Activated naive CD4-positive, alpha-beta T cell treated with anti-CD3 and anti-CD28 coated beads, Interleukin-2, amount 50 U/mL, for 72 hours (primary cell): Measurements from ENCODE around the gene TRABD. TPM values are rescaled to one million over a fixed set of nuclear protein-coding genes. Genes with fewer than 3 reads are reported as not detected.

ENCODE experiments used
- ATAC-seq, 2 donors: fragments of 150-1000 bp; cut with Tn5 transposase; 2 replicates each; pipeline ENCODE4 v1.10.0; 2021; ENCODE audit warnings: mild to moderate bottlenecking in 2 of 2, moderate library complexity in 2 of 2
- DNase-seq, 2 donors: peaks; one replicate each; pipeline ENCODE4 v3.0.0; 2021 to 2022; ENCODE audit warnings: low spot score in 2 of 2
- H3K27ac Mint-ChIP-seq, 2 donors: one replicate each; pipeline ENCODE4 v1.8.0; 2022; ENCODE audit warnings: mild to moderate bottlenecking in 2 of 2, mixed read lengths in 2 of 2
- H3K36me3 Mint-ChIP-seq, 2 donors: one replicate each; pipeline ENCODE4 v1.8.0; 2022; ENCODE audit warnings: mixed read lengths in 2 of 2
- H3K9me3 Mint-ChIP-seq, 2 donors: one replicate each; pipeline ENCODE4 v1.8.0; 2022; ENCODE audit warnings: mixed read lengths in 2 of 2
- total RNA-seq, 2 donors: library from RNA; stranded (reverse); gene quantifications; one replicate each; pipeline ENCODE4 v1.2.3, GENCODE V29; 2022

TRABD gene
- total RNA-seq, 2 donors from 2014 or later = 84.4 to 98.2 TPM

DNA sequence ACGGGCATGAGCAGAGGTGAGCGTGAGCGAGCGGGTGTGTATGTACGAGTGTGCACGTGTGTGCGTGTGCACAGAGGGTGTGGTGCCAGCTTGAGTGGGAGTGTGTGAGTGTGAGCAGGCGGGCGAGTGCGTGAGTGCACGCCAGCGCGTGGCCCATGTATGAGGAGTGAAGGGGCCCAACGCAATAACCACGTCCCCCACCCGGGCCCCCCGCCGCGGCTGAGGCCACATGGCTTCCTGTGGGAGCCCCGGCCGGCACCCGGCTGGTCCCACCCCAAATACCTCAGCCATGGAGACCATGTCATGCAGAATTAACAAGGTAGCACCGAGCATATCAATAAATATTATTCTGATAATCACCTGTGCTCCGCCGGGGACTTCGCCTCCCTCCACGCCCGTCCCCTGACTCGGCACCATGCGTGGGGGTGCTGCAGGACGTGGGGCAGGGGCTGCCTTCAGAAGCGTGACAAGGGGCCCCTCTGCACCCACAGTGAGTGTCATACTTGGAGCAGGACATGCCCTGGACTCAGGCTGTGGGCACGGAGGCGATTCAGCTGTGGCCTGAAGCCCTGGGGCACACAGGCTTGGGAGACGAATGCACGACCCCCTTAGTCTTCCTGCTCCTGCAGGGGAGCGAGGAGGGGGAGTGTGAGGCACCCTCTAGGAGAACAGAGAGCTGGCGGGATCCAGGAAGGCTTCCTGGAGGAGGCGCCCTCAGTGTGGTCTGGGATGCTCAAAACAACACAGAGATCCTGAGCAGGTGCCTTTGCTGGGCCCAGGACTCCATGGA lies 5.6 kb upstream of the TRABD start:
- no peak for ATAC-seq
- no peak for DNase-seq
- no peaks in the 10 kb centered on the region for H3K36me3 Mint-ChIP-seq
- no peak overlapping the region for H3K27ac Mint-ChIP-seq
- no peaks in the 10 kb centered on the region for H3K9me3 Mint-ChIP-seq

DNA sequence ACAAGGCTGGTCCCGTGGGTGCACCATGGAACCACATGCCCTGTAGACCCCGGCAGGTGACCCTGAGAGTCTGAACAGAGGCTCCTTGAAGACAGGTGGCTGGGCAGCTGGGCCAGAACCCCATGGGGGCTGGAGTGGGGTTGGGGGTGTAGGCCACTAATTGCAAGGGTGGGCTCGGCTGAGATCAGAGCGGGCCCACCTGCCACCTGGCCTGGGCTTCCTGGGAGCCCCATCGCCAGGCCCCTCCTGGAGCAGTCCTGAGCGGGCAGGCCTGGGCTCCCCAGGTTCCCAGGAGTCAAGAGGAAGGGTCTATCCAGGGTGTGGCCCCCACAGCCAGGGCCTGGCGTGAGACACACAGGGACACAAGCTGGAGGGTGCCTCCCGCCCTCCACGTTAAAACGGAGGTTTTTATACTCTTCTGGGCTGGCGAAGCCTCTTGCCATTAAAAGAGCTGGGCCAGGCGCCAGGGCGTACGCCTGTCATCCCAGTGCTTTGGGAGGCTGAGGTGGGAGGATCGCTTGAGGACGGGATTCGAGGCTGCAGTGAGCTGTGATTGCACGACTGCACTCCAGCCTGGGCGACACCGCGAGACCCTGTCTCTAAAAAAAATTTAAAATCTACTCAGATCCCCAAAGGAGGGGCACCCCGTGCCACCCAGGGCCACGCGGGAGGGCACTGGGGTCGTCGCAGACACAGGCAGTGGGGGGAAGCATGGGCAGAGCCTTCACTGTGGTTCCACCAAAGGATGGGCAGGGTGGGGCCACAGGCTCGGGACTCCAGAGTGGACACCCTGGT lies 4.8 kb upstream of the TRABD start:
- ATAC-seq (no peak), DNase-seq (no peak)
- no peaks in the 10 kb centered on the region for H3K9me3 Mint-ChIP-seq
- H3K27ac Mint-ChIP-seq = no peak overlapping the region
- H3K36me3 Mint-ChIP-seq = no peaks in the 10 kb centered on the region

DNA sequence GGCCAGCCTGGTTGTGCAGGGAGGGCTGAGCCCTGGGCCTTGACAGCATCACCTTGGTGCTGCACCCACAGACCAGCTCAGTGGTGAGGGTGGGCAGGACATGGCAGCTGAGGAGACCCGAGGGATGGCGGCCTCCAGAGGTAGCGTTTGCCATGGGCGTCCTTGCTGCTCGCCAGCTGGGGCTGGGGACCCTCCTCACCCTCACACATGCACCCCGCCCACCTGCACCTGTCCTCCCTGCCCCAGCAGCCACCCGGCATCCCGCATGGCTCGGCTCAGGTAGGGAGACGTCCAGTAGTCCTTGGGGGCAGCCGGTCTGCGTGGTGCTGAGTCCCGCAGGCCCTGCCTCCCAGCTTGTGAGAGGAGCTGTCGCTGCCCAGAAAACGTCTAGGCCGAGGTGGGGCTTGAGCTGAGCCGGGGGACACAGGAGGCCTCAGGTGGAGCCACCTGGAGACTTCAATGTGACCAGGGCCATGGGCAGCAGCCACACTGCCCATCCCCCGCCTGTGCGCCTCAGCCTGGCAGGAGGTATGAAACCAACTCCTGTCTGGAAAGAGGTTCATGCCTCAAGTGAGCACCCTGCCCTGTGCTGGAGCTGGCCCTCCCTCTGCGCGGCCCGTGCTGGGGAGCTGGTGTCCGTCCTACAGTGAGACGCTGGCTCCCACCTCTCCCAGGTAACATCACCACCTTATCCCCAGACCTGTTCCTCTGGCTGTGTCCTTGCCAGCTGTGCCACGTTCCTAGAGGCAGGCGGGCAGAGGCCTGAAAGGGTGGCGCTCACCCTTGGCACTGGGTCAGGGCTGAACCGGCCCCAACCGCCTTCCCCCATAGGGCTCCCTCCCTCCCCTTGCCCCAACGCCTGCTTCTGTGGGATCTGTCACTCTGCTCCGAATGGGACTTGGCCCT lies 3.3 kb upstream of the TRABD start:
- Mint-ChIP-seq H3K27ac (no peak overlapping the region), H3K9me3 (no peaks in the 10 kb centered on the region), H3K36me3 (peaks cover 5 to 6% of the 10 kb centered on the region in 2 donors)
- DNase-seq (no peak), ATAC-seq (no peak)

DNA sequence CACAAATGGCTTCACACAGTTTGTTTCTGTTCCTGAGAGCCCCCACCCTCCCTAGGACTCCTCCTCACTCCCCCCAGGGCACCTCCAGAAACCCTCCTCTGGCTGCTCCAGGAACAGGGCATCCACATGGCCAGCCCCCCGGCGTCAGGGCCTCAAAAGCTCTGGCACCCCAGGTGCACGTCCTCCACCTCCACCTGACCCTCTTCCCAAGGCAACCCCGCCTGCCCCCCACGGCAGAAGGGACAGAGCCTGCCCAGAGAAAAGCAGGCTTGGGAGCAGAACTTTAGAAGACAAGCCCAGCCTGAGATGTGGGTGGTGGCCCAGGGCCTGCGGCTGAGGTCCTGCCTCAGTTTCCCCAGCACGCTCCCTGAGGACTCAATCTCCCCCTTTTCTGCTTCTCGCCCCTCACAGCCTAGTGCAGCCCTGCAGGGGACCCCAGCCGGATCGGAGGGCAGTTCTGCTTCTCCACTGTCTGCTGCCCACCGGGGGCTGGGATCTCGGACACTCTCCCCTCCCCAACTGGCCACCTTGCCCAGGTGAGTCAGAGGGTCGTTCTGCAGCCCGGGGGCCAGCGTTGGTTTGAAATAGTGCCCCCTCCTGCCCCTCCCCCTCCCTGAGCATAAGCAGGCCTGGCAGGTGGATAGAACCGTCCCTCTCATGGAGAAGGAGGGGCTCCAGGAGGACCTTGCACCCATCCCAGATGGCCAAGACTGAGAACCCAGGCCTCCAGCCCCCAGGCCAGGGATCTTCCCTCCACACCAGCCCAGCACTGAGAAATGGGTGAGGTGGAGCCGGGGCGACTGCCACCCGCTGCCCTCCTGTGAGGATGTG lies 2.4 kb upstream of the TRABD start:
- H3K27ac Mint-ChIP-seq = no peak overlapping the region
- ATAC-seq (no peak), DNase-seq (no peak)
- H3K36me3 Mint-ChIP-seq = peaks cover 5 to 6% of the 10 kb centered on the region in 2 donors
- no peaks in the 10 kb centered on the region for H3K9me3 Mint-ChIP-seq

DNA sequence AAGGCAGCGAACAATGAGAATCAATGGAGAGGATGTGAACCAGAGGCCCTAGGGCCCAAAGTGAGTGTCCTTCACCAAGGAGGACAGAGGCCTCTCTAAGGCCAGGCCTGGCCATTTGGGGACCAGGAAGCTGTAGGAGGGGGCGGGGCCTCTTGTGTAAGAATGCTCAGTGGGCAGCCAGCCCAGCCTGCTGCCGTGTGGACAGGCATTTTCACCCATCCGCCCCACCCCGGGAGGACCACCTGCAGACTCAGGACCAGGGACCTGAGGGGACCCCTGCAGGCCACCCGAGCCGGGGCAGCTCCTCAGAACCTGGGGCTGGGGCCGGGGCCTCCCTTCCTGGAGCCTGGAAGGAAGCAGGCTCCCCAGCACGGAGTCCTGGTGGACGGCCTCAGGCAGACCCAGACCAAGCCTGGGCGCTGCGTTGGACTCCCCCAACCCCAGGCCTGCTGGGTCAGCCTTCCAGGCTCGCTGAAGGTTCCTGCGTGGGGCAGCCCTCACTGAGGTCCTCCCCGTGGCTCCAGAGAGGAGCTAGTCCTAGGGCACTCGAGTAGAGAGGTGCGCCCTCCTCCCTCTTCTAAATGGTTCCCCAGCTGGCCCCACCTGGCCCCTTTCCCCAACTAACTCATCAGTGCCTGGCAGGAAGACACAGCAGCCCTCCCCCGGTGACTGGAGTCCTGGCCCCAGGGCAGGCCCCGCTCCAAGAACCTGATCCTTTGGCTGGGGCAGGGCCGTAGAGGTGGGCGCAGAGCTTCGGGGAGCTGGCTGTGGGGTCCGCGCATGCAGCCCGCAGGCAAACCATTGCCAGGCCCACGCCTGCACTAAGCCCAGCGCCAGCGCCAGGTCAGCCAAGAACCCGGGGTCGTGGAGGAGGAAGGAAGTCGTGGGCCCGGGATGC lies 1.5 kb upstream of the TRABD start:
- DNase-seq (no peak), ATAC-seq (no peak)
- Mint-ChIP-seq H3K9me3 (no peaks in the 10 kb centered on the region), H3K36me3 (peaks cover 5 to 6% of the 10 kb centered on the region in 2 donors), H3K27ac (peak overlapping the region in 1 of 2 donors; percentile 74)

DNA sequence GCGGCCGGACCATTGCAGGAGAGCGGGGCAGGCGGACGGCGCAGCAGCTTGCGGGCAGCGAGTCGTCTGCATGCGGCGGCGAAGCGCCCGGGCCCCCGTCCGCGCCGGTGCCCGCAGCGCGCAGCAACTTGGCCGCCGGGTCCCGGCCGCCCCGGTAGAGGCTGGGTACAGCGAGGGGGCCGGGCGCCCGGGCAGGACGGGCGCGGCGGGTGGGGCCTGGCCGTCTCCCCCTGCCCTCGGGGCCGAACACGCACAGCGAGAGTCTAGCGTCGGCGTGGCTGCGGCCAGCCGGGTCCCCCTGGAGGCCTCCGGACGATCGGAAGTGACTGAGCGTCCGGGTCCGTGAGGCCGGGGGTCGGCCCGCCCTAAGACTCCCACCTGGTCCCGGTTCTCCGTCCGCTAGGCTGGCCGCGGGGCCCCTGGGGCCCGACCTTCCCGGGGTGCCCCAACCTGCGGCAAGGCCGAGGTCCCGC lies 775 bp upstream of the TRABD start:
- DNase-seq (no peak), ATAC-seq (no peak)
- Mint-ChIP-seq H3K27ac (peak overlapping the region in 1 of 2 donors; percentile 74), H3K36me3 (peaks cover 5 to 6% of the 10 kb centered on the region in 2 donors), H3K9me3 (no peaks in the 10 kb centered on the region)

DNA sequence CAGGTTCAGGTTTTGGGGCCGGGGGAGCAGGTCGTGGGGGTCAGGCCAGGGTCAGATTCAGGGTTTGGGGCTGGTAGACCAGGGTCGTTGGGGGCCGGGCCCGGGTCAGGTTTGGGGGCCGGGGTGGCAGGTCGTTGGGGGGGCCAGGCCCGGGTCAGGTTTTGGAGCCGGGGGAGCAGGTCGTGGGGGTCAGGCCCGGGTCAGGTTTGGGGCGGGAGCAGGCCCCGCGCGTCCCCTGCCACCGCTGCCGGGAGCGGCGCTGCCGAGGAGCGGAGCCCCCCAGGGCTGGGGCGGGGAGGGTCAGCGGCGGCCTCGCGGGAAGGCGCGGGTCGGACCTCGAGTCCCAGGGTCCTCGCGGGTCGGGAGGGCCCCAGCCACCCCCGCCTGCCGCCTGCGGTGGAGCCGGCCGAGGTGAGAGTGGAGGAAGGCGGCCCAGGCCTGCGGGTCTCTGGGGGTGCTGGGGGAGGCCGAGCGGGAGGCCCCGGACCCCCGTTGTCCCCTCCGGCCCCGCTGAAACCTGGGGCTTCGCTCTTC lies 535 bp downstream of the TRABD start:
- peak overlapping the region; percentile 85 to 91 for H3K27ac Mint-ChIP-seq
- ATAC-seq = no peak
- DNase-seq = no peak
- H3K9me3 Mint-ChIP-seq = no peaks in the 10 kb centered on the region
- H3K36me3 Mint-ChIP-seq = peaks cover 6 to 7% of the 10 kb centered on the region in 2 donors

DNA sequence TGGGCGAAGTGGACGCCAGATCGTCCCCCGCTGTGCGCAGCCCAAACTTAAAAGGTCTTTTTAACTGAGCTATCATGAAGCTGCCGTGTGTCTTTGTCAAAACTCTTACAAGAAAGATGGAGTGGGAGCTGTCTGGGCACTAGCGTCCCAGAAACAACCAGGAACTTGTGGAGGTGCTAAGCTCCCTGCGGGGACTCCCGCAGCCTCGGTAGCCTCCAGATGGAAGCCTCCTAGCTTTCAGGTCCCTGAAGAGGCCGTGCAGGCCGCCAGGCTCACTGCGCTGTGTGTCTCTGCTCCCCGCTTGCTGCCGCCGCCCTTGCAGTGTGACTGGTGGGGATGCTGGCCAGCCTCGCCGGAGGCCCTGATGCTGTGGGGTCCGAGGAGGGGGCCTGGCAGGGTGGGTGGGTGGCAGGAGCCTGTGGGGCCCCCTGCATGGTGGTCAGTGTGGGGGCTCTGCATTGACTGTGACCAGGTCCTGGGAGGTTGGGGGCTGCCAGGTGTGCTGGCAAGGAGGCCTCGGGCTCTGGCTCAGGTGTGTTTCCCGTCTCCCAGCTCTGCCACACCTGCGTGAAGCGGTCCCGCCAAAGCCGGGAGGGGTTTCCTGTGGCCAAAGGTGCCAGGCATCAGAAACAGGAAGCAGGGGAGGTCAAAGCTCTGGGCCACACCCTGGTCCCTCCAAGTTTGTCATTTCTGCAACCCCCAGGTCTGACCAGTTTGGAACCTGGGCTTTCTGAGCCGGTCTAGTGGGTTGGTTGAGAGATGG lies 1.2 kb downstream of the TRABD start:
- Mint-ChIP-seq H3K9me3 (no peaks in the 10 kb centered on the region), H3K27ac (peak overlapping the region; percentile 85 to 91), H3K36me3 (peaks cover 6 to 12% of the 10 kb centered on the region in 2 donors)
- no peak for ATAC-seq
- DNase-seq = no peak

DNA sequence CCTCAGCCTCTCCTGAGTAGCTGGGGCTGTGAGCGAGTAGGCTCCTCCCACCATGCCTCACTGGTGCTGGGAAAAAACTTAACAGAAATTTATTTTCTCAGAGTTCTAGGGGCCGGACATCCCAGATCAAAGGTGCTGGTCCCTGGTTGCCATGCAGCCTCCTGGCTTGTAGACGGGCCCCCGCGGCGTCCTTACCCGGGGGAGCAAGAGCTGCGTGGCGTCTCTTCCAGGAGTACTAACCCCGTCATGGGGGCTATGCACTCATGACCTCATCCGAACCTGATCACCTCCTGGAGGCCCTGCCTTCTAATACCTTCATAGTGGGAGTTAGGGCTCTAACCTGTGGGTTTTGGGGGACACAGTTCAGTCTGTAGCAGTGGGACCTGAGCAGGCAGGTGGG lies 2.6 kb downstream of the TRABD start:
- ATAC-seq = no peak

DNA sequence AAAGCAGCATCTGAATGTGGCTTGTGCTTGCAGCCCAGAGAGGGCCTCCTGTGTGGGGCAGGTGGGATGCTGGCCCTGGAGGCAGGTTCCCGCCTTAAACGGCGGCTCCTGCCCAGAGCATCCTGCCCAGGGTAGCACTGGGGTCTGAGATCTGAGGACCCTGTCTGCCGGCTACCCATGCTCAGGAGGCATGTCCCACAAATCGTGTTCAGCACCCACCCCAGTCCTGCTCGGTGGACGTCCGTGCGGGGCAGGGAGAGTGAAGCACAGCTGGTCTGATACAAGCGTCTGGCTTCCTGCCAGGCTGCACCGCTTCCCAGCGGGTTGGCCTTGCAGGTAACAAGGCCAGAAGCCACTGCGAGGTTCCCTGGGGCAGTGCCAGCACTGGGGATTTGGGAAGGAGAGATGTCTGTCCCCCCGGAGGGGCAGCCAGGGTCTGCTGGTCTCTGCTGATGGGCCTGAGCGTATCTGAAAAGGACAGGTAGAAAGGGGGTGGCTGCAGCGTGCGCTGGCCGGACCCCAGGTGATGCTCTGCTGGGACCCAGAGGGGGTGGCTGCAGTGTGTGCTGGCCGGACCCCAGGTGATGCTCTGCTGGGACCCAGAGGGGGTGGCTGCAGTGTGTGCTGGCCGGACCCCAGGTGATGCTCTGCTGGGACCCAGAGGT lies 3.6 kb downstream of the TRABD start:
- ATAC-seq (no peak), DNase-seq (no peak)
- peaks cover 6 to 18% of the 10 kb centered on the region in 2 donors for H3K36me3 Mint-ChIP-seq
- H3K27ac Mint-ChIP-seq = peak overlapping the region; percentile 44 to 97
- H3K9me3 Mint-ChIP-seq = no peaks in the 10 kb centered on the region

More for the DNA sequence above, 2.6 kb downstream of the TRABD start:
- DNase-seq = no peak
- Mint-ChIP-seq H3K9me3 (no peaks in the 10 kb centered on the region), H3K27ac (no peak overlapping the region), H3K36me3 (peaks cover 6 to 18% of the 10 kb centered on the region in 2 donors)

DNA sequence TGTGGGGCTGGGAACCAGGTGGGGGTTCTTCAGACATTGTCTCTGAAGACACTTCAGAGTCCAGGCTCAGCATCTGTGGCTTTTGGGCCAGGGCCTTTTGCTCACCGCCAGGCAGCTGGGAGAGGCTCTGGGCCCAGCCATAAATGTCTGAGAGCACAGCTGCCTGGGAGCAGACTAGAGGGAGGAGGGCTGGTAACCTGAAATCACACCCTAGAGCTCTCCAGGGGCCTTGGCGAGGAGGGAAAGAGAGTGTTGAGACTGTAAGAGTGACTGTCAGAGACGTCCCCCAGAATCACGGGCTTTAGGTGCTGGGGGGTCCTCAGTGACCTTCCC lies 4.1 kb downstream of the TRABD start:
- Mint-ChIP-seq H3K27ac (peak overlapping the region; percentile 87 to 97), H3K9me3 (no peaks in the 10 kb centered on the region), H3K36me3 (peaks cover 6 to 18% of the 10 kb centered on the region in 2 donors)
- no peak for DNase-seq
- ATAC-seq = peak in 1 of 2 donors; percentile 1

DNA sequence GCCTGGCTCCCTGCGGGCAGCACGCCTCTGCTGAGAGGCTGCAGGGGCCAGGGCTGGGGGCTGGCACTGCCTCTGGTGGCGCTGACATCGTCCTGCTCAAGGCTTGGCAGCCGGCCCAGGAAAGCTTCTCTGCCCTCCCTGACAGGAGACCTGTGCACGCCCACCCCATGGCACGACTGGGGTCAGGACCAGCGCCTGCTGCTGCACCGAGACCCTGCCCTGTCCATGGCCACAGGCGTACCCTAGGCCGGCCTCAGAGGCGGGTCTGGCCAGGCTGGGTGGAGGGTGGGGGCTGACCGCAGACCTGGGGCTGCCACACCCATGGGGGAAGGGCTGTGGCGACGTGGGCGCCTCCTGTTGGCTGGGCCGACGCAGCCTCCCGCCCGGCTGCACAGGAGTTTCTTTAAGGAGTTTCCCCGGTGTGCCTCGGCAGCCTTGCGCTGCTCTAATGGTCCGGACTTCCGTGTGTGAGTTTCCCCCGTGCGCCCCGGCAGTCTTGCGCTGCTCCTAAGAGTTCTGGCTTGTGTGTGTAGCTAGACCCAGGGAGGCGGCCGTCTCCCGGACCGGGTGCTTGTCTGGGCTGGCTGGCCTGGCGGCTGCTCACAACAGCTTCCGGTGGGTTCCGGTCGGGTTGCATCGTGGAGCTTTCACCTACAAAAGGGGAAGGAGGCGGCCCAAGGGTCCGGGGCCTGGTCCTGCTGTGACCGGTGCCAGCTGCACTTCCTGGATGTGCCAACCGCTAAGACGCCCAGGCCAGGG lies 4.6 kb downstream of the TRABD start:
- peaks cover 6 to 18% of the 10 kb centered on the region in 2 donors for H3K36me3 Mint-ChIP-seq

More for the DNA sequence above, 4.6 kb downstream of the TRABD start:
- ATAC-seq = peak; percentile 46 to 67
- Mint-ChIP-seq H3K27ac (peak overlapping the region; percentile 90 to 97), H3K9me3 (no peaks in the 10 kb centered on the region)
- peak; percentile 77 to 82 for DNase-seq
